GM12878 (cell line): ENCODE results near the gene JTB.
"Not testable (repeated sequence)": the region's sequence is repeated elsewhere in the genome, so short reads cannot be mapped to it uniquely, and the experiment has no call there.

Experiments used
- BRCA1 ChIP-seq: IDR thresholded peaks from 2 replicates; pipeline ENCODE4 v1.6.1; 2011; ENCODE audit warnings: low read depth, low read length, improper control_type of control experiment
- EZH2 ChIP-seq: IDR thresholded peaks from 2 replicates; pipeline ENCODE4 v1.6.1; 2012; ENCODE audit warnings: low read depth, mild to moderate bottlenecking, control low read depth, inconsistent platforms, low read length, borderline replicate concordance; ENCODE audit not compliant: control insufficient read depth
- MTA2 ChIP-seq: fragments of 450-650 bp; IDR thresholded peaks from 2 replicates; pipeline ENCODE4 v1.6.1; 2016; ENCODE audit warnings: low read depth, mild to moderate bottlenecking, moderate library complexity
- MXI1 ChIP-seq: fragments of 150-350 bp; IDR thresholded peaks from 2 replicates; pipeline ENCODE4 v1.6.1; 2011; ENCODE audit warnings: low read depth, mild to moderate bottlenecking, inconsistent platforms, low read length, improper control_type of control experiment
- NFIC ChIP-seq: IDR thresholded peaks from 2 replicates; pipeline ENCODE4 v1.6.1; 2012; ENCODE audit warnings: low read depth, mild to moderate bottlenecking, inconsistent platforms, low read length, moderate library complexity
- POLR2A ChIP-seq: IDR thresholded peaks from 2 replicates; pipeline ENCODE4 v1.6.1; 2011; ENCODE audit warnings: low read depth, mild to moderate bottlenecking, low read length
- POLR2AphosphoS5 ChIP-seq: IDR thresholded peaks from 2 replicates; pipeline ENCODE4 v1.6.1; 2011; ENCODE audit warnings: mild to moderate bottlenecking, low read length, inconsistent platforms
- TBL1XR1 ChIP-seq: IDR thresholded peaks from 2 replicates; pipeline ENCODE4 v1.6.1; 2012; ENCODE audit warnings: low read depth, low read length, improper control_type of control experiment
- TCF12 ChIP-seq: IDR thresholded peaks from 2 replicates; pipeline ENCODE4 v1.6.1; 2011; ENCODE audit warnings: low read depth, mild to moderate bottlenecking, low read length
- ZNF274 ChIP-seq: IDR thresholded peaks from one replicate; pipeline ENCODE4 v1.8.0; 2011; ENCODE audit not compliant: insufficient read length, insufficient read depth
- TF ChIP-seq, protein P1 (sequence below): IDR thresholded peaks from 2 replicates; pipeline ENCODE4 v1.6.1; 2012; ENCODE audit warnings: low read depth, low read length, improper control_type of control experiment

GRCh38 chr1:153996882-153997281 is 19.4 kb upstream of the JTB start:
- not testable (repeated sequence) for TF ChIP-seq POLR2AphosphoS5, TBL1XR1, EZH2, MTA2, MXI1, POLR2A, ZNF274, BRCA1, TCF12, NFIC
- TF ChIP-seq, protein P1, sequence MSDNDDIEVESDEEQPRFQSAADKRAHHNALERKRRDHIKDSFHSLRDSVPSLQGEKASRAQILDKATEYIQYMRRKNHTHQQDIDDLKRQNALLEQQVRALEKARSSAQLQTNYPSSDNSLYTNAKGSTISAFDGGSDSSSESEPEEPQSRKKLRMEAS = not testable (repeated sequence)
